Uterus (tissue), 4 donors: ENCODE results near the gene NINL. TPM values are rescaled to one million over a fixed set of nuclear protein-coding genes. Genes with fewer than 3 reads are reported as not detected.

Source experiments
- DNase-seq, 2 donors: peaks; one replicate each; pipeline ENCODE4 v3.0.0-alpha.2; 2019 to 2020
- H3K27ac ChIP-seq, 2 donors: fragments of 200-600 bp; sonication (generic); 1 replicate in 1 of 2; 2 replicates in 1 of 2; pipeline ENCODE4 v1.5.1; 2016 to 2018
- H3K27me3 ChIP-seq, 2 donors: fragments of 200-600 bp; sonication (generic); one replicate each; pipeline ENCODE4 v1.5.1; 2018 to 2019; ENCODE audit warnings: control low read depth in 1 of 2
- H3K36me3 ChIP-seq, 2 donors: fragments of 200-600 bp; sonication (generic); one replicate each; pipeline ENCODE4 v1.5.1; 2019; ENCODE audit warnings: control low read depth in 1 of 2
- H3K4me1 ChIP-seq, 2 donors: fragments of 200-600 bp; sonication (generic); one replicate each; pipeline ENCODE4 v1.5.1; 2018 to 2019; ENCODE audit warnings: control low read depth in 1 of 2
- H3K4me3 ChIP-seq, 2 donors: fragments of 200-600 bp; sonication (generic); 1 replicate in 1 of 2; 2 replicates in 1 of 2; pipeline ENCODE4 v1.5.1; 2018 to 2019; ENCODE audit warnings: mild to moderate bottlenecking in 1 of 2
- H3K9me3 ChIP-seq, 2 donors: fragments of 200-600 bp; sonication (generic); one replicate each; pipeline ENCODE4 v1.5.1; 2019; ENCODE audit warnings: control low read depth in 1 of 2
- POLR2A ChIP-seq, 2 donors: fragments of 450-650 bp; IDR thresholded peaks; one replicate each; pipeline ENCODE4 v1.6.1; 2016; ENCODE audit warnings: antibody characterized with exemption in 2 of 2, mild to moderate bottlenecking in 1 of 2, moderate library complexity in 1 of 2
- intact Hi-C: fragments of 100-400 bp; cut with DNase I; formaldehyde crosslinking; loops from one replicate; pipeline ENCODE4 v1.15.1; 2023; ENCODE audit warnings: low total_unique reads
- total RNA-seq, 4 donors: library from RNA; depleted of rRNA in 3 of 4; stranded (reverse); fragments of >200 nt in 3 of 4; gene quantifications; one replicate each; pipeline versions ENCODE4 v1.1.0 to v1.2.4, GENCODE V29; 2014 to 2023
- TF ChIP-seq, protein P1 (sequence below), 4 experiments: fragments of 200-600 bp in 2 of 4; fragments of 450-650 bp in 2 of 4; sonication (generic) in 2 of 4; IDR thresholded peaks; one replicate each; pipeline ENCODE4 v1.5.1; 2016 to 2019; ENCODE audit warnings: antibody characterized with exemption in 4 of 4, mild to moderate bottlenecking in 2 of 4, moderate library complexity in 1 of 4
- donor health status: DM: yes; HTN: yes; CAD: no.

NINL gene
- total RNA-seq, 4 donors from 2014 or later: 5.0 to 22.3 (median 14.7) TPM

DNA sequence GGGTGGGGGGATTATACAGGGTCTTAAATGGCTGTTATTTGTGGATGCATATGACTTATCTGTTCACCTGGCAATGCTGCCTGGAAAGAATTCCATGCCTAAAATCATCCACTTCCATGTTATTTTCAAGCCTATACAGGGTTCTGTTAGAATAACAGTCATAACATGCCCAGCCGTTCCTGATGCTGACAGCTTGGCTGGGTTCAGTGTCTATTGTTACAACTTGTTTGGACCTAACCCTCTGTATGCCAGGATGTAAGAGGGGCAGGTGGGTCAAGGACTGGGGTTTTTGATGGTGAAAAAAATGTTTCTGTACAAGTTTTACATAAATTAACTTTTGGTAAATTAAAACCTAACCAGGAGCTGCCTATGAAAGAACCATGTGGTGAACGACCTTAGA, 98.0 kb downstream of the NINL start:
- Histone ChIP-seq H3K4me1 (no peaks in the 10 kb centered on the region), H3K36me3 (no peaks in the 10 kb centered on the region), H3K27me3 (no peaks in the 10 kb centered on the region), H3K4me3 (no peak overlapping the region), H3K9me3 (no peaks in the 10 kb centered on the region), H3K27ac (no peak overlapping the region)
- no peak for DNase-seq
- intact Hi-C loops: no loop called here
- no peak for TF ChIP-seq POLR2A (IDR thresholded peaks at IDR 0.05)

DNA sequence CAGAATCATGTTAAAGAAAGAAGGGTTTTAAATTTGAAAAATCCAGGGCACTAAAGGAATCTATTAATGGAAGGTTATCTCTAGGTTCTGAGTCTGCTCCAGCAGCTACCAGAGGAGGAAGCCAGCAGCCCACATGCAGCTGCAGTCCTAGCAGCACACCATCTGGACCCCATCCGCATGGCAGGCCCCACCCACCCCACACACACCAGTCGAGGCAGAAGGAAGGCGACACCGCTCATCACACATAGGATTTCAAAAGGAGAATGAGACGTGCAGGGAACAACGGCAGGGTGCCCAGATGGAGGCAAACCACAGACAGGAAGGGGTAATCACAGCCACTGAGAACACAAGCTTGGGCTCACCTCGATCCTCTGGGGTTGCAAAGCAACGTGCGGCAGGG, 99.0 kb downstream of the NINL start:
- intact Hi-C loops: no loop called here
- DNase-seq: no peak

DNA sequence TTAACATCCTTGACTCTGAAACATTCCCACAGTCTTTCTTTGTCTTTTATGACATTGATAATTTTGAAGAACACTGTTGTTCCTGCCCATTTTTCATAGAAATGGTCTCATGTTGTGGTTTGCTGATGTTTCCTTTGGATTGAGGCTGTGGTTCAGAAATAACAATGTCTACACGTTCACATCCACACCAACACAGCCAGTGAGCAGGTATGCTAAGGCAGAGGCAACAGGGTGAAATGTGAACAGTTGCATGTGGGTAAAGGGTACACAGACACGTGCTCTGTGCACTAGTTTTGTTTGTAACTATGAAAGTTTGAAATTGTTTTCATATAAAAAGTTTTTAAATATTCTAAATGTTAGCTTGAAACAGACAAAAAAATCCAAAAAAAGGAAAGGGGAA, 99.5 kb downstream of the NINL start:
- H3K36me3 ChIP-seq: no peaks in the 10 kb centered on the region
- H3K27me3 ChIP-seq: no peaks in the 10 kb centered on the region
- no peak overlapping the region for H3K4me3 ChIP-seq
- TF ChIP-seq POLR2A (IDR thresholded peaks at IDR 0.05): no peak
- TF ChIP-seq, protein P1, sequence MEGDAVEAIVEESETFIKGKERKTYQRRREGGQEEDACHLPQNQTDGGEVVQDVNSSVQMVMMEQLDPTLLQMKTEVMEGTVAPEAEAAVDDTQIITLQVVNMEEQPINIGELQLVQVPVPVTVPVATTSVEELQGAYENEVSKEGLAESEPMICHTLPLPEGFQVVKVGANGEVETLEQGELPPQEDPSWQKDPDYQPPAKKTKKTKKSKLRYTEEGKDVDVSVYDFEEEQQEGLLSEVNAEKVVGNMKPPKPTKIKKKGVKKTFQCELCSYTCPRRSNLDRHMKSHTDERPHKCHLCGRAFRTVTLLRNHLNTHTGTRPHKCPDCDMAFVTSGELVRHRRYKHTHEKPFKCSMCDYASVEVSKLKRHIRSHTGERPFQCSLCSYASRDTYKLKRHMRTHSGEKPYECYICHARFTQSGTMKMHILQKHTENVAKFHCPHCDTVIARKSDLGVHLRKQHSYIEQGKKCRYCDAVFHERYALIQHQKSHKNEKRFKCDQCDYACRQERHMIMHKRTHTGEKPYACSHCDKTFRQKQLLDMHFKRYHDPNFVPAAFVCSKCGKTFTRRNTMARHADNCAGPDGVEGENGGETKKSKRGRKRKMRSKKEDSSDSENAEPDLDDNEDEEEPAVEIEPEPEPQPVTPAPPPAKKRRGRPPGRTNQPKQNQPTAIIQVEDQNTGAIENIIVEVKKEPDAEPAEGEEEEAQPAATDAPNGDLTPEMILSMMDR (IDR thresholded peaks at IDR 0.05): no peak
- H3K27ac ChIP-seq: no peak overlapping the region
- intact Hi-C loops: no loop called here
- no peak for DNase-seq
- no peaks in the 10 kb centered on the region for H3K4me1 ChIP-seq
- no peaks in the 10 kb centered on the region for H3K9me3 ChIP-seq

More for the DNA sequence above, 99.0 kb downstream of the NINL start:
- Histone ChIP-seq H3K9me3 (no peaks in the 10 kb centered on the region), H3K4me1 (no peaks in the 10 kb centered on the region), H3K27ac (no peak overlapping the region), H3K4me3 (no peak overlapping the region), H3K27me3 (no peaks in the 10 kb centered on the region), H3K36me3 (no peaks in the 10 kb centered on the region)
- TF ChIP-seq POLR2A (IDR thresholded peaks at IDR 0.05): no peak
- TF ChIP-seq, protein P1 (IDR thresholded peaks at IDR 0.05): no peak

DNA sequence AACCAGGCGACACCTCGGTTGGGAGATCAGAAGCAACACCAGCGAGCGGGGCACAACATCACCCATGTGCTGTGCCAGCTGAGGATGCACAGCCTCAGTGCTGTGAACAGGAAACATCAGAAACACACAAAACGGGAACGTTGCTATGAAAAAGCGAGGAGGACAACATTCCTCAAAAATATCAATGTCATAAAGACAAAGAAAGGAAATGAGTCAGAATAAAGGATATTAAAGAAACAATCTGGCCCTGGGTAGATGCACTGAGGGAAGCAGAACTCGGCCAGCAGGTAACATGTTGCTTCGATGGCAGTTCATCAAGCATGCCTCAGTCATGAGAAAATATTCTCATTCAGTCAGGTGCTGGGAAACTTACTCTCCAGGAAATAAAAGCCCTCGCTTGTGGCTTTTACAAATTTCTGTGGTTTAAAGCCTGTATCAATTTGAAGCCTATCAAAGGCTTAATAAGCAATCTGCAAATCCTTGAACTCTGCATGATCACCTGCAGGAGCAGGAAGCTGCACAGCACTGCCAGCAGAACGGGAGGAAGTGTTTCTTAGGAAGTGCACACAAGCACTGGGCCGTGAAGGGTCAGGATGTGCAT, 100.3 kb downstream of the NINL start:
- TF ChIP-seq, protein P1 (IDR thresholded peaks at IDR 0.05): no peak
- no peak for TF ChIP-seq POLR2A (IDR thresholded peaks at IDR 0.05)
- H3K9me3 ChIP-seq: no peaks in the 10 kb centered on the region
- no peak overlapping the region for H3K4me3 ChIP-seq
- H3K27me3 ChIP-seq: no peaks in the 10 kb centered on the region
- intact Hi-C loops: no loop called here
- H3K4me1 ChIP-seq: no peaks in the 10 kb centered on the region
- no peak overlapping the region for H3K27ac ChIP-seq
- no peaks in the 10 kb centered on the region for H3K36me3 ChIP-seq
- no peak for DNase-seq

DNA sequence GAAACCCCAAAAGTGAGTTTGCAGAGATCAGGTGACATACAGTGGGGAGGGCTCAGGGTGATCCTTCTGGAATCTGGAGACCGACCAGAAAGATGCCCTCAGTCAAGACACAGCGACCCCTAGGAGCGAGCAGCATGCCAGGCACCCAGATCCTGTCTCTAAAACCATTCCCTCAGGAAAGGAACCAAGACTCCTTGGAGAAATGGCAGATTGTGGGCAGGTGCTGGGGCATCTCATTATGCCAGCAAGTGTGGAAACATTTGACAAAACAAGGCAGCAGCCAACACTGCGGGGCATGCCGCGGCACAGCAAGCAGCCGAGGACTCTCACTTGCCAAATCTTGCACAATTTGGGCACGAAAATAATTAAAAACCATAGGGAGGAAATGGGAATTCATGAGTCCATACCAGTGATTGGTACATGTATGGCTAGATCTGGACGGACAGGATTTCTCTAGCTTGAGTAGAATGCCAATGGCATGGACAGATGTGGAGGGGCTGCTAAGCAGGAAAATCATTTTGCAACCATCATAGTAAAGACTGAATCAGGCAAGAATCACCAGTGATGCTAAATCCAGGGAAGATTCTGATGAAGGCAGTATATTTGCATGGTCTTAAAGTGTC, 101.0 kb downstream of the NINL start:
- TF ChIP-seq, protein P1 (IDR thresholded peaks at IDR 0.05): no peak
- no peak for TF ChIP-seq POLR2A (IDR thresholded peaks at IDR 0.05)
- DNase-seq: no peak
- intact Hi-C loops: no loop called here
- Histone ChIP-seq H3K27me3 (no peaks in the 10 kb centered on the region), H3K4me1 (no peaks in the 10 kb centered on the region), H3K36me3 (no peaks in the 10 kb centered on the region), H3K27ac (no peak overlapping the region), H3K4me3 (no peak overlapping the region), H3K9me3 (no peaks in the 10 kb centered on the region)
